CD4-positive, alpha-beta T cell (primary cell): ENCODE results near the gene DRG1. TPM values are rescaled to one million over a fixed set of nuclear protein-coding genes. Genes with fewer than 3 reads are reported as not detected.

ENCODE experiments used
- ATAC-seq: fragments of 200-7000 bp; cut with Tn5 transposase; one replicate; pipeline ENCODE4 v1.10.0; 2022; ENCODE audit warnings: mild to moderate bottlenecking; ENCODE audit not compliant: poor library complexity
- CTCF ChIA-PET: fragments of 350-600 bp; sonication (Branson Sonifier 250); formaldehyde crosslinking; loops from one replicate; lab custom pipeline; 2021; ENCODE audit warnings: antibody characterized with exemption, inconsistent platforms; lab: Charles Lee
- POLR2A ChIA-PET: fragments of 350-600 bp; sonication (Branson Sonifier 250); formaldehyde crosslinking; loops from one replicate; lab custom pipeline; 2021; ENCODE audit warnings: antibody characterized with exemption, inconsistent platforms; lab: Charles Lee
- DNase-seq, 14 experiments: peaks; one replicate each; pipeline ENCODE4 v3.0.0-alpha.2; 2013 to 2020; ENCODE audit warnings: mixed read lengths in 2 of 14
- H3K27ac ChIP-seq, 2 donors: one replicate each; pipeline versions ENCODE4 v1.5.1 to v1.7.0; 2013; ENCODE audit warnings: low read length in 2 of 2, low read depth in 1 of 2, mild to moderate bottlenecking in 1 of 2
- H3K27me3 ChIP-seq, 2 experiments: 1 replicate in 1 of 2; 2 replicates in 1 of 2; pipeline versions ENCODE4 v1.6.1 to v1.7.0; 2013; ENCODE audit warnings: low read length in 2 of 2, control low read depth in 1 of 2, mild to moderate bottlenecking in 1 of 2, moderate library complexity in 1 of 2; ENCODE audit not compliant: insufficient read depth in 2 of 2, control insufficient read depth in 1 of 2
- H3K36me3 ChIP-seq: one replicate; pipeline ENCODE4 v1.6.1; 2013; ENCODE audit warnings: low read length, control low read depth; ENCODE audit not compliant: insufficient read depth
- H3K4me1 ChIP-seq: one replicate; pipeline ENCODE4 v1.6.1; 2013; ENCODE audit warnings: low read length, control low read depth; ENCODE audit not compliant: insufficient read depth
- H3K4me3 ChIP-seq: one replicate; pipeline ENCODE4 v1.5.1; 2013; ENCODE audit warnings: mild to moderate bottlenecking, low read length, moderate library complexity
- H3K9me3 ChIP-seq, 2 experiments: 1 replicate in 1 of 2; 2 replicates in 1 of 2; pipeline versions ENCODE4 v1.6.1 to v1.7.0; 2013; ENCODE audit warnings: low read length in 2 of 2, mild to moderate bottlenecking in 2 of 2, control low read depth in 1 of 2, moderate library complexity in 1 of 2; ENCODE audit not compliant: control insufficient read depth in 1 of 2, insufficient read depth in 1 of 2
- H3K27ac Mint-ChIP-seq: one replicate; pipeline ENCODE4 v1.8.0; 2020; ENCODE audit warnings: mixed read lengths
- H3K27me3 Mint-ChIP-seq: one replicate; pipeline ENCODE4 v1.8.0; 2021; ENCODE audit warnings: mixed read lengths
- H3K36me3 Mint-ChIP-seq: one replicate; pipeline ENCODE4 v1.8.0; 2021; ENCODE audit warnings: low read depth, mixed read lengths
- H3K4me1 Mint-ChIP-seq: one replicate; pipeline ENCODE4 v1.8.0; 2021; ENCODE audit warnings: low read depth, mixed read lengths
- H3K4me3 Mint-ChIP-seq: one replicate; pipeline ENCODE4 v1.8.0; 2020; ENCODE audit warnings: mild to moderate bottlenecking, mixed read lengths
- H3K9me3 Mint-ChIP-seq: one replicate; pipeline ENCODE4 v1.8.0; 2020; ENCODE audit warnings: mixed read lengths
- intact Hi-C, 2 experiments: fragments of 100-400 bp; cut with DNase I in 1 of 2; cut with micrococcal nuclease in 1 of 2; formaldehyde crosslinking; loops; one replicate each; pipeline versions ENCODE4 v1.15.1 to v1.9.0; 2023 to 2025; cut with DNase I, micrococcal nuclease
- total RNA-seq, 174 experiments: library from RNA in 2 of 174; stranded (reverse) in 2 of 174; gene quantifications; one replicate each; pipeline ENCODE4 v1.2.3 and lab custom pipeline; 2021 to 2026
- TF ChIP-seq, protein P1 (sequence below): fragments of 200-600 bp; IDR thresholded peaks from one replicate; pipeline ENCODE4 v1.8.0; 2022; ENCODE audit warnings: antibody characterized with exemption, mild to moderate bottlenecking

DRG1 gene
- total RNA-seq, 2 experiments from 2014 or later, result 57.3 to 72.8 TPM

DNA sequence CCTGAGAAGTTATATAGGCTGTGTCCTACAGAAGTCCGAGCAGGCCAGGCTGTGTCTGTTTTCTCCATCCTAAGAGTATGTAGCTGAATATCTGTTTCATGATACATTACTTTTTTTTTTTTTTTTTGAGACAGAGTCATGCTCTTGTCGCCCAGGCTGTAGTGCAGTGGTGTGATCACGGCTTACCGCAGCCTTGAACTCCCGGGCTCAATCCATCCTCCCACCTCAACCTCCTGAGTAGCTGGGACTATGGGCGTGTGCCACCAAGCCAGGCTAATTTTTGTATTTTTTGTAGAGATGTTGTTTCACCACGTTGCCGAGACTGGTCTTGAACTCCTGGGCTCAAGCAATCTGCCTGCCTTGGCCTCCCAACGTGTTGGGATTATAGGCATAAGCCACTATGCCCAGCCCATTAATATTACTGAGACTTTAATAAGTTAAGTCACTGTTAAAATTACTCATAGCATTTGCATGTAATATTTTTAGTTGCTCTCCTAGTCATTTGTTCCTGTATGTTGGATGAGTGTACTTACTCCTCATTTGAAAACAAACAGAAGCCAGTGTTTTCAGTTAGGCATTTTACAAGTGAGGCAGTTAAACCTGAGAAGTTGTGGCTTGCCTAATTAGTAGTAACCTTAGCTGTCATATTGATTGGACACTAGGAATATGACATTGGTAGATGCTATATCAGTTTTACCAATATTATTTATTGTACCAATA is 26.1 kb downstream of the DRG1 start:
- ATAC-seq (no peak), DNase-seq (no peak)
- Histone ChIP-seq H3K4me1 (no peaks in the 10 kb centered on the region), H3K4me3 (no peak overlapping the region), H3K27me3 (no peaks in the 10 kb centered on the region), H3K27ac (no peak overlapping the region), H3K36me3 (peaks cover 85% of the 10 kb centered on the region), H3K9me3 (no peaks in the 10 kb centered on the region)
- no peaks in the 10 kb centered on the region for H3K4me1 Mint-ChIP-seq
- TF ChIP-seq, protein P1, sequence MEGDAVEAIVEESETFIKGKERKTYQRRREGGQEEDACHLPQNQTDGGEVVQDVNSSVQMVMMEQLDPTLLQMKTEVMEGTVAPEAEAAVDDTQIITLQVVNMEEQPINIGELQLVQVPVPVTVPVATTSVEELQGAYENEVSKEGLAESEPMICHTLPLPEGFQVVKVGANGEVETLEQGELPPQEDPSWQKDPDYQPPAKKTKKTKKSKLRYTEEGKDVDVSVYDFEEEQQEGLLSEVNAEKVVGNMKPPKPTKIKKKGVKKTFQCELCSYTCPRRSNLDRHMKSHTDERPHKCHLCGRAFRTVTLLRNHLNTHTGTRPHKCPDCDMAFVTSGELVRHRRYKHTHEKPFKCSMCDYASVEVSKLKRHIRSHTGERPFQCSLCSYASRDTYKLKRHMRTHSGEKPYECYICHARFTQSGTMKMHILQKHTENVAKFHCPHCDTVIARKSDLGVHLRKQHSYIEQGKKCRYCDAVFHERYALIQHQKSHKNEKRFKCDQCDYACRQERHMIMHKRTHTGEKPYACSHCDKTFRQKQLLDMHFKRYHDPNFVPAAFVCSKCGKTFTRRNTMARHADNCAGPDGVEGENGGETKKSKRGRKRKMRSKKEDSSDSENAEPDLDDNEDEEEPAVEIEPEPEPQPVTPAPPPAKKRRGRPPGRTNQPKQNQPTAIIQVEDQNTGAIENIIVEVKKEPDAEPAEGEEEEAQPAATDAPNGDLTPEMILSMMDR, result no peak
- H3K27me3 Mint-ChIP-seq, result no peaks in the 10 kb centered on the region
- H3K36me3 Mint-ChIP-seq, result peaks cover 88% of the 10 kb centered on the region
- no peak overlapping the region for H3K27ac Mint-ChIP-seq
- intact Hi-C loops, result no loop called here
- ChIA-PET CTCF (no interaction called here), POLR2A (no interaction called here)
- H3K4me3 Mint-ChIP-seq, result no peak overlapping the region
- H3K9me3 Mint-ChIP-seq, result no peaks in the 10 kb centered on the region

DNA sequence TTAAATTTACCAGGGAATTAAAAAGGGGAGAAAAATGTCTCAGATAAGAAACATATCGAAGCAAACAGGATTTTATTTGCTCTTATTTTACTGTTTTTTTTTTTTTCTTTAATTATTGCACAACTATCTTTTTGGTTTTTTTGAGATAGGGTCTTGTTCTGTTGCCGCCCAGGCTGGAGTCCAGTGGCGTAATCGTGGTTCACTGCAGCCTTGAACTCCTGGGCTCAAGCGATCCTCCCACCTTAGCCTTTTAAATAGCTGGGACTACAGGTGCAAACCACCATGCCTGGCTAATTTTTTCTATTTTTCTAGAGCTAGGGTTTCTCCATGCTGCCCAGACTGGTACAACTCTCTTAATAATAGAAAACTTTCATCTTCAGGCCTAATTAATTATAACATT is 32.5 kb downstream of the DRG1 start:
- no peak overlapping the region for H3K27ac Mint-ChIP-seq
- ChIA-PET CTCF (no interaction called here), POLR2A (interaction anchor here (0.8 kb wide), 1 partner anchor 256 kb away, joined by 4 read pairs; no protein-coding TSS in a partner anchor)
- TF ChIP-seq, protein P1, result no peak
- intact Hi-C loops, result no loop called here
- H3K9me3 ChIP-seq, result no peaks in the 10 kb centered on the region
- DNase-seq, result no peak
- H3K4me1 Mint-ChIP-seq, result no peaks in the 10 kb centered on the region
- no peak overlapping the region for H3K4me3 Mint-ChIP-seq
- ATAC-seq, result no peak
- H3K27me3 Mint-ChIP-seq, result no peaks in the 10 kb centered on the region
- H3K9me3 Mint-ChIP-seq, result no peaks in the 10 kb centered on the region
- H3K36me3 Mint-ChIP-seq, result peaks cover 96% of the 10 kb centered on the region
- H3K4me1 ChIP-seq, result no peaks in the 10 kb centered on the region
- peaks cover 80% of the 10 kb centered on the region for H3K36me3 ChIP-seq
- no peak overlapping the region for H3K27ac ChIP-seq
- no peaks in the 10 kb centered on the region for H3K27me3 ChIP-seq
- no peak overlapping the region for H3K4me3 ChIP-seq

DNA sequence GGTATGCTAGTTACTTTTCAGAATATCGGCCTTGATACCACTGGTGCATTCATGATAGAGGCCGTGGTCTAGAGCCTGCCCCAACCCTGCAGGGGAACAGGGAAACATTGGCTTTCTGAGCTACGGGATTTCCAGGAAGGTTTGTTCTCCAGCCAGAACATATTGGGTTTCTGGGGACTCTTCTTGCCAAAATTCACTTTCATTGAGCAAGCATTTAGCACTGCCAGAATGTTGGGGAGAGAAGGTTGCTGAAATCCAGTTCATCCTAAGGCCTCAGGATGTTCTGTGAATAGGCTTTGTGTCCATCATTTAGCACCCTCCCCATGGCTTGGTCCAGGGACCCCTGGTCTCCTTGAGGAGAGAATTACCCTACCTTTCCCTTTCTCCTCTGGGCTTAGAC is 36.7 kb downstream of the DRG1 start:
- CTCF ChIA-PET, result no interaction called here
- no peaks in the 10 kb centered on the region for H3K4me1 Mint-ChIP-seq

More for the DNA sequence above, 36.7 kb downstream of the DRG1 start:
- DNase-seq (no peak), ATAC-seq (no peak)
- H3K27ac Mint-ChIP-seq, result no peak overlapping the region
- no peaks in the 10 kb centered on the region for H3K9me3 ChIP-seq
- no peaks in the 10 kb centered on the region for H3K27me3 Mint-ChIP-seq
- peaks cover 100% of the 10 kb centered on the region for H3K36me3 Mint-ChIP-seq
- POLR2A ChIA-PET, result interaction anchor here (1.3 kb wide), 1 partner anchor 16 kb away, joined by 4 read pairs; no protein-coding TSS in a partner anchor
- no peak overlapping the region for H3K27ac ChIP-seq
- no peak overlapping the region for H3K4me3 Mint-ChIP-seq
- intact Hi-C loops, result no loop called here
- peaks cover 85% of the 10 kb centered on the region for H3K36me3 ChIP-seq
- H3K4me1 ChIP-seq, result no peaks in the 10 kb centered on the region
- no peaks in the 10 kb centered on the region for H3K27me3 ChIP-seq
- H3K4me3 ChIP-seq, result no peak overlapping the region
- H3K9me3 Mint-ChIP-seq, result no peaks in the 10 kb centered on the region
- TF ChIP-seq, protein P1, result no peak
